WERI-Rb-1 (cell line): ENCODE measurements around the gene PLXDC2.

Source experiments
- DNase-seq: peaks from one replicate; pipeline ENCODE4 v3.0.0-alpha.2; 2020
- H3K27ac ChIP-seq: fragments of 250-450 bp; sonication (Bioruptor Pico); 2 replicates; pipeline ENCODE4 v1.5.1; 2020; ENCODE audit warnings: mild to moderate bottlenecking, moderate library complexity
- H3K27me3 ChIP-seq: fragments of 250-450 bp; sonication (Bioruptor Pico); 2 replicates; pipeline ENCODE4 v1.5.1; 2021; ENCODE audit warnings: mild to moderate bottlenecking, low read depth, moderate library complexity; ENCODE audit not compliant: insufficient read depth, severe bottlenecking
- H3K36me3 ChIP-seq: fragments of 250-450 bp; sonication (Bioruptor Pico); 2 replicates; pipeline ENCODE4 v1.5.1; 2020; ENCODE audit warnings: mild to moderate bottlenecking, moderate library complexity
- H3K4me3 ChIP-seq: 2 replicates; pipeline ENCODE4 v1.5.1; 2011; ENCODE audit warnings: low read depth, mild to moderate bottlenecking, control low read depth, low read length
- H3K9me3 ChIP-seq: fragments of 250-450 bp; sonication (Bioruptor Pico); 2 replicates; pipeline ENCODE4 v1.5.1; 2021; ENCODE audit warnings: mild to moderate bottlenecking, moderate library complexity; ENCODE audit not compliant: severe bottlenecking
- TF ChIP-seq, protein P1 (sequence below): IDR thresholded peaks from 2 replicates; pipeline ENCODE4 v1.5.1; 2011; ENCODE audit warnings: low read depth, mild to moderate bottlenecking, control low read depth, inconsistent platforms, low read length

Gene PLXDC2

DNA sequence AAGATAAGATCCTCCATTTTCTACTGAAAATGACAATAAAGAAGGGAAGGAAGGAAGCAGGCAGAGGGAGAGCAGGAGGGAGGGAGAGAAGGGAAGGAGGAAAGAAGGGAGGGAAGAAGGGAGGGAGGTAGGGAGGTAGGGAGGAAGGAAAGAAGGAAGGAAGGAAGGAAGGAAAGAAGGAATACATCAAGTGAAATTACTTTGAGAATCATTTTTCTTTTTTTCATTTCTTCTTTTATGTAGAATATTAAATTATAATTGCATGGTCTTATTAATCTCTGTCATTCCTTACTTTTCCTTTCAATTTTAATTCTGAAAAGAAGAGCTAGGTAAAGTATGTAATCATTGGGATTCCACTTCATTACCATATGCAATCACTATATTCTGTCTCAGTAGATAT is 97.8 kb downstream of the PLXDC2 start:
- DNase-seq, result no peak

DNA sequence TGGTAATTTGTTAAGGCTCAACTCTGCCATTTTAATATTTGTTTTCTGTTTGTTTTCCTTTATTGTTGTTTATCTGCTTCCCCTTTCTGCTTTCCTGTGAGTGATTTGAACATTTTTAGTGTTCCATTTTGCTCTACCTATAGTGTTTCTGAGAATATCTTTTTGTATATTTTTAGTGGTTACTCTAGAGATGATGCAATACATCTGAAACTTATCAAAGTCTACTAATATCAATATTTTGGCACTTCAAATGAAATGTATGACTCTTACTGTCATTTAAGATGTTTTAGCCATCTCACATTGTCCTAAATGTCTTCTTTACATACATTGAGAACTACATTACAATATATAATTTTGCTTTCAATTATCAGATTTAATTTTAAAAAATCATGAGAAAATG is 98.9 kb downstream of the PLXDC2 start:
- Histone ChIP-seq H3K27me3 (no peaks in the 10 kb centered on the region), H3K4me3 (no peak overlapping the region), H3K9me3 (no peaks in the 10 kb centered on the region), H3K27ac (no peak overlapping the region), H3K36me3 (no peaks in the 10 kb centered on the region)
- TF ChIP-seq, protein P1, sequence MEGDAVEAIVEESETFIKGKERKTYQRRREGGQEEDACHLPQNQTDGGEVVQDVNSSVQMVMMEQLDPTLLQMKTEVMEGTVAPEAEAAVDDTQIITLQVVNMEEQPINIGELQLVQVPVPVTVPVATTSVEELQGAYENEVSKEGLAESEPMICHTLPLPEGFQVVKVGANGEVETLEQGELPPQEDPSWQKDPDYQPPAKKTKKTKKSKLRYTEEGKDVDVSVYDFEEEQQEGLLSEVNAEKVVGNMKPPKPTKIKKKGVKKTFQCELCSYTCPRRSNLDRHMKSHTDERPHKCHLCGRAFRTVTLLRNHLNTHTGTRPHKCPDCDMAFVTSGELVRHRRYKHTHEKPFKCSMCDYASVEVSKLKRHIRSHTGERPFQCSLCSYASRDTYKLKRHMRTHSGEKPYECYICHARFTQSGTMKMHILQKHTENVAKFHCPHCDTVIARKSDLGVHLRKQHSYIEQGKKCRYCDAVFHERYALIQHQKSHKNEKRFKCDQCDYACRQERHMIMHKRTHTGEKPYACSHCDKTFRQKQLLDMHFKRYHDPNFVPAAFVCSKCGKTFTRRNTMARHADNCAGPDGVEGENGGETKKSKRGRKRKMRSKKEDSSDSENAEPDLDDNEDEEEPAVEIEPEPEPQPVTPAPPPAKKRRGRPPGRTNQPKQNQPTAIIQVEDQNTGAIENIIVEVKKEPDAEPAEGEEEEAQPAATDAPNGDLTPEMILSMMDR, result no peak
- no peak for DNase-seq

More for the DNA sequence above, 97.8 kb downstream of the PLXDC2 start:
- TF ChIP-seq, protein P1, result no peak
- no peak overlapping the region for H3K4me3 ChIP-seq
- H3K27ac ChIP-seq, result no peak overlapping the region
- no peaks in the 10 kb centered on the region for H3K27me3 ChIP-seq
- no peaks in the 10 kb centered on the region for H3K36me3 ChIP-seq
- H3K9me3 ChIP-seq, result no peaks in the 10 kb centered on the region

DNA sequence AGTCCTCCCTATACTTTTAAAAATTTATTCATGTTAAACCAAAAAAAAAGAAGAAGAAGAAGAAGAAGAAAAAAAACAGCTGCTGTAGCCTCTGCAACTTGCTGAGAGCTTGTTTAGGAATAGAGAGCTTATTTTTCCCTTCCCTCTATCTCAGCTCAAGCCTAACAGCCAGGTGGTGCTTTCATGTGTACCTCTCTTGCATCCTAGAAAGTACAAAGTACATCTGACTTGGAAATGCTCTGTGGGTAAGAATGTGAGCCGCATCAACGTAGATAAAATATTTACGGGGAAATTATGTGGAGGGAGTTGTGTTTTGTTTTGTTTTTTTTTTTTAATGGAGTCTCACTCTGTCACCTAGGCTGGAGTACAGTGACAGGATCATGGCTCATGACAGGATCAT is 99.6 kb downstream of the PLXDC2 start:
- TF ChIP-seq, protein P1, result no peak
- Histone ChIP-seq H3K9me3 (no peaks in the 10 kb centered on the region), H3K27ac (no peak overlapping the region), H3K27me3 (no peaks in the 10 kb centered on the region), H3K36me3 (no peaks in the 10 kb centered on the region), H3K4me3 (no peak overlapping the region)
- no peak for DNase-seq

DNA sequence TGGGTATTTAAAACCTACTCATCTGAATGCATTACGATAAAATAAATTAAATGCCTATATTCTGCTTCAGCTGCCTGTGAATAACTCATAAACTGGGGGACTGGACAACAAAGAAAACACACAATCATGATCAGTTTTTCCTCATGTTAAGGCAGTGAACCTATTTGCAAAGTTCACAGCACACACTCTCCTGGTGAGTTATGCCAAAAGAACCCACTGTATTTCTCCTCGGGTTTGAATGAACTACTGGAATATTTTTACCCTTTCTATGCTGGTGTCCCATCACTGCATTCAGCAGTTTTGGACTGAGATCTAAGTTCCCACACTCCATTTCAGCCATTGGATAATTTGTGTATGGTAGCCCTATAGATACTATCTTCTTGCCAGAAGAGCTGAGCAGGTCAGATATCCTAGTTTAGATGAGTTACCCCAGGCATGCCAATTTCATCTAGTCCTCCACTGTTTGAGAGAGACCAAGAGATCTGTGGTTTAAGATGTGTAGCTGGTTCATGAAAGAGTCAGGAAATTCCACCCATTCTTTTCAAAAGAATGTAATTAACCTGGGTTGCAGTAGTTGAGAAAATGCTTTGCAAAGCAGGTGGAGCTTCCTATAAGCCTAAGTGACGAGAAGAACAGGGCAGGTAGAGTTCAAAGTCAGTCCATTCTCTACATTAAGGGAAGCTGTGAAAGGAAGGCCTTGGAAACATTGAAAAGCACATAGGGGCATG is 101.7 kb downstream of the PLXDC2 start:
- Histone ChIP-seq H3K4me3 (no peak overlapping the region), H3K9me3 (no peaks in the 10 kb centered on the region), H3K27me3 (no peaks in the 10 kb centered on the region), H3K27ac (no peak overlapping the region), H3K36me3 (no peaks in the 10 kb centered on the region)
- TF ChIP-seq, protein P1, result no peak
- DNase-seq, result no peak

DNA sequence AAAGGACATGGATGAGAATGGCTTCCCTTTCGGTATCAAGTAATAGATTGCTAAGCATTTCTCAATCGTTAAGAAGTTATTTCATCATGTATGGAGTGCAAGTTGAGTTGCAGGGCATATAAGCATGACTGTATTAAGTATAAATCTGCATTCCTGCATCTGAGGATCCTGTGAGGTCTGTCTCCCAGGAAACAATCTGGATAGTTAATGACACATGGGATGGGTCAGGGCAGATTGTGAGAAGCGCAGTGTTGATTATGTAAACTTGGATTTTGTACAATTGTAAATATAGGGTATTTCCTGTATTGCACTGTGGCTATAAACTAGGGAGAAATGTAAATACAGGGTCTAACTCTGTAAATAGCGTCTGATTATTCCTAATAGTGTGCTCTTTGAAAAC is 102.6 kb downstream of the PLXDC2 start:
- Histone ChIP-seq H3K27ac (no peak overlapping the region), H3K4me3 (no peak overlapping the region), H3K27me3 (no peaks in the 10 kb centered on the region), H3K9me3 (no peaks in the 10 kb centered on the region), H3K36me3 (no peaks in the 10 kb centered on the region)
- TF ChIP-seq, protein P1, result no peak
- no peak for DNase-seq

DNA sequence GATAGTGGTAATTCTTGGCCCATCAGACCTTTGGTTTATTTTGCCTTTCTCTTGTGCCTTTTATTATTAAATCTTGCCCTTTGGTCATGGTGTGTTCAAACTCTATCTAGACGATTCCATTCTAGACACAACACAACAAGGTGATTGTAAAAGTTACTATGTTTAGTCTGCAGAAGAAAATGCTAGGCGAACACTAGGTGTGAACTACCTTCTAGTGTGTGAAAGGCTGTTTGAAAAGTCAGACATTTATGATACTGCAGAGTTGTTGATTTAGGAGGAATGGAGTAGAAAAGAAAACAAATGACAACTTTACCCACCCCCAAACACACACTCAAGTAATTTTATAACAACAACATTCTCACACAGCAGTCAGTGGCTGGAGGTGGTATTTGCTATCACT is 103.4 kb downstream of the PLXDC2 start:
- H3K36me3 ChIP-seq, result no peaks in the 10 kb centered on the region
- H3K9me3 ChIP-seq, result no peaks in the 10 kb centered on the region
- TF ChIP-seq, protein P1, result no peak
- H3K4me3 ChIP-seq, result no peak overlapping the region
- no peak for DNase-seq
- no peaks in the 10 kb centered on the region for H3K27me3 ChIP-seq
- H3K27ac ChIP-seq, result no peak overlapping the region
